Keratinocyte (primary cell): Measurements from ENCODE around the gene TMBIM1. TPM values are rescaled to one million over a fixed set of nuclear protein-coding genes. Genes with fewer than 3 reads are reported as not detected.

Experiments used
- DNase-seq: peaks from one replicate; pipeline ENCODE4 v3.0.0-alpha.2; 2011; ENCODE audit warnings: low read depth, missing footprints, low spot score
- FAIRE-seq: peaks from 2 replicates; lab custom pipeline; 2011; peaks lifted over from hg19 to GRCh38; lab: Jason Lieb, UNC
- H2AFZ ChIP-seq: 2 replicates; pipeline ENCODE4 v1.6.0; 2012; ENCODE audit warnings: low read length, control low read depth, inconsistent platforms; ENCODE audit not compliant: control insufficient read depth
- H3K27ac ChIP-seq: 2 replicates; pipeline ENCODE4 v1.5.1; 2011; ENCODE audit warnings: low read length; ENCODE audit not compliant: control insufficient read depth, insufficient read depth
- H3K27me3 ChIP-seq: 3 replicates; pipeline ENCODE4 v1.6.0; 2011; ENCODE audit warnings: low read length; ENCODE audit not compliant: control insufficient read depth, insufficient read depth; ENCODE audit errors: extremely low read depth
- H3K36me3 ChIP-seq, 2 experiments: 2 replicates in 1 of 2; 3 replicates in 1 of 2; pipeline ENCODE4 v1.5.1; 2011; ENCODE audit warnings: low read length in 2 of 2, mild to moderate bottlenecking in 1 of 2; ENCODE audit not compliant: control insufficient read depth in 2 of 2, insufficient read depth in 2 of 2; ENCODE audit errors: extremely low read depth in 1 of 2
- H3K4me1 ChIP-seq: 3 replicates; pipeline ENCODE4 v1.5.1; 2011; ENCODE audit warnings: low read length; ENCODE audit not compliant: control insufficient read depth, insufficient read depth; ENCODE audit errors: extremely low read depth
- H3K4me2 ChIP-seq: 3 replicates; pipeline ENCODE4 v1.6.0; 2011; ENCODE audit warnings: low read depth, low read length; ENCODE audit not compliant: control insufficient read depth, insufficient read depth; ENCODE audit errors: extremely low read depth
- H3K4me3 ChIP-seq, 3 experiments: fragments of 200-600 bp in 1 of 3; sonication (generic) in 1 of 3; 2 replicates in 2 of 3; 3 replicates in 1 of 3; pipeline ENCODE4 v1.5.1; 2011 to 2016; ENCODE audit warnings: low read length in 3 of 3, mild to moderate bottlenecking in 3 of 3, control low read depth in 2 of 3, inconsistent platforms in 1 of 3, low read depth in 1 of 3, mixed read lengths in 1 of 3, mixed run types in 1 of 3, moderate library complexity in 1 of 3; ENCODE audit not compliant: control insufficient read depth in 2 of 3, insufficient read depth in 2 of 3; ENCODE audit errors: extremely low read depth in 1 of 3
- H3K79me2 ChIP-seq: 2 replicates; pipeline ENCODE4 v1.6.0; 2012; ENCODE audit warnings: low read length; ENCODE audit not compliant: control insufficient read depth, insufficient read depth
- H3K9ac ChIP-seq: 3 replicates; pipeline ENCODE4 v1.6.0; 2011; ENCODE audit warnings: low read length; ENCODE audit not compliant: control insufficient read depth, insufficient read depth; ENCODE audit errors: extremely low read depth
- H3K9me1 ChIP-seq: 3 replicates; pipeline ENCODE4 v1.6.0; 2011; ENCODE audit warnings: low read length; ENCODE audit not compliant: control insufficient read depth, insufficient read depth; ENCODE audit errors: extremely low read depth
- H3K9me3 ChIP-seq: 2 replicates; pipeline ENCODE4 v1.5.1; 2012; ENCODE audit warnings: low read depth, low read length; ENCODE audit not compliant: control insufficient read depth
- H4K20me1 ChIP-seq: 3 replicates; pipeline ENCODE4 v1.6.0; 2011; ENCODE audit warnings: low read length; ENCODE audit not compliant: control insufficient read depth, insufficient read depth; ENCODE audit errors: extremely low read depth
- CTCF ChIP-seq, 3 experiments: IDR thresholded peaks in 1 of 3; conservative IDR thresholded peaks in 1 of 3; optimal IDR thresholded peaks in 1 of 3; 2 replicates in 2 of 3; 3 replicates in 1 of 3; pipeline versions ENCODE3 to v1.5.1; 2011; ENCODE audit warnings: low read length in 3 of 3, mild to moderate bottlenecking in 3 of 3, moderate library complexity in 2 of 3, control low read depth in 1 of 3, inconsistent platforms in 1 of 3; ENCODE audit not compliant: insufficient read depth in 2 of 3; ENCODE audit errors: extremely low read depth in 1 of 3
- EZH2 ChIP-seq: IDR thresholded peaks from one replicate; pipeline ENCODE4 v1.6.1; 2012; ENCODE audit warnings: inconsistent platforms, mild to moderate bottlenecking, low read length, moderate library complexity
- dilution Hi-C: fragments of 300-500 bp; cut with MboI; formaldehyde crosslinking; loops from one replicate; pipeline ENCODE4 v1.7.0; 2020; ENCODE audit warnings: low sequenced_read_pairs; ENCODE audit not compliant: extremely low pct_ligation_motif_present
- polyA plus RNA-seq, 5 experiments: library from polyadenylated mRNA; depleted of rRNA in 3 of 5; stranded (reverse) in 3 of 5; stranded (forward) in 1 of 5; unstranded in 1 of 5; fragments of >200 nt; gene quantifications; 1 replicate in 1 of 5; 2 replicates in 3 of 5; 3 replicates in 1 of 5; pipeline versions ENCODE4 v1.2.1 to v1.2.3, GENCODE V29; 2011 to 2012; ENCODE audit warnings: missing spikeins in 2 of 5, low read depth in 1 of 5, low replicate concordance in 1 of 5

Gene TMBIM1
- polyA plus RNA-seq, 1 donor (not counting 4 experiments of a cell fraction or from before 2014, with no cell fraction given), result 609 TPM

- no peak for DNase-seq
- H3K9me1 ChIP-seq, result no peaks in the 10 kb centered on the region
- H3K27ac ChIP-seq, result no peak overlapping the region
- no peak for FAIRE-seq
- H3K27me3 ChIP-seq, result no peaks in the 10 kb centered on the region
- peaks cover 34% of the 10 kb centered on the region for H3K4me1 ChIP-seq
- H3K9me3 ChIP-seq, result no peaks in the 10 kb centered on the region
- no peak overlapping the region for H3K9ac ChIP-seq
- TF ChIP-seq CTCF (optimal IDR thresholded peaks at IDR 0.05 in 1 of 3, IDR thresholded peaks at IDR 0.05 in 1 of 3, conservative IDR thresholded peaks at IDR 0.05 in 1 of 3; ENCODE audit: extremely low read depth in 1 of 3, insufficient read depth in 2 of 3, low read length in 3 of 3) (no peak), EZH2 (no peak)
- no peak overlapping the region for H2AFZ ChIP-seq
- dilution Hi-C loops, result no loop called here
- H3K79me2 ChIP-seq, result peaks cover 86% of the 10 kb centered on the region
- H4K20me1 ChIP-seq, result peaks cover 42% of the 10 kb centered on the region
- H3K4me3 ChIP-seq, result no peak overlapping the region
- no peak overlapping the region for H3K4me2 ChIP-seq
- peaks cover 59 to 64% of the 10 kb centered on the region in 2 experiments for H3K36me3 ChIP-seq
Observed at GRCh38 chr2:218280260-218280870, 11.9 kb downstream of the TMBIM1 start.

- Histone ChIP-seq H3K4me1 (peaks cover 20% of the 10 kb centered on the region), H3K27ac (no peak overlapping the region), H3K36me3 (peaks cover 67 to 73% of the 10 kb centered on the region in 2 experiments), H3K9me3 (no peaks in the 10 kb centered on the region), H3K9ac (no peak overlapping the region), H4K20me1 (peaks cover 37% of the 10 kb centered on the region), H3K27me3 (no peaks in the 10 kb centered on the region), H3K9me1 (no peaks in the 10 kb centered on the region), H3K79me2 (peaks cover 71% of the 10 kb centered on the region), H2AFZ (no peak overlapping the region), H3K4me2 (no peak overlapping the region), H3K4me3 (no peak overlapping the region)
- dilution Hi-C loops, result no loop called here
- DNase-seq (no peak), FAIRE-seq (no peak)
- TF ChIP-seq CTCF (optimal IDR thresholded peaks at IDR 0.05 in 1 of 3, IDR thresholded peaks at IDR 0.05 in 1 of 3, conservative IDR thresholded peaks at IDR 0.05 in 1 of 3; ENCODE audit: extremely low read depth in 1 of 3, insufficient read depth in 2 of 3, low read length in 3 of 3) (no peak), EZH2 (no peak)
Observed at GRCh38 chr2:218278531-218279360, 13.6 kb downstream of the TMBIM1 start.
